Heart right ventricle (tissue), 16 donors: ENCODE measurements around the gene HSPB8. TPM values are rescaled to one million over a fixed set of nuclear protein-coding genes. Genes with fewer than 3 reads are reported as not detected.

Experiments
- ATAC-seq, 8 donors: fragments of 200-7000 bp; cut with Tn5 transposase; one replicate each; pipeline ENCODE4 v1.9.1; 2020; ENCODE audit warnings: mild to moderate bottlenecking in 8 of 8, moderate library complexity in 8 of 8, moderate number of reproducible peaks in 1 of 8
- DNase-seq, 2 donors: peaks; one replicate each; pipeline ENCODE4 v3.0.0-alpha.2; 2020
- H3K27ac ChIP-seq, 10 donors: fragments of 200-600 bp; sonication (generic) in 2 of 10; one replicate each; pipeline versions ENCODE4 v1.5.0 to v1.8.0; 2020 to 2022; ENCODE audit warnings: mild to moderate bottlenecking in 3 of 10
- H3K27me3 ChIP-seq, 7 donors: fragments of 200-600 bp; one replicate each; pipeline ENCODE4 v1.8.0; 2021 to 2022; ENCODE audit warnings: mild to moderate bottlenecking in 2 of 7
- H3K36me3 ChIP-seq, 9 donors: fragments of 200-600 bp; sonication (generic) in 1 of 9; one replicate each; pipeline versions ENCODE4 v1.5.0 to v1.8.0; 2020 to 2022; ENCODE audit warnings: mild to moderate bottlenecking in 2 of 9
- H3K4me1 ChIP-seq, 9 donors: fragments of 200-600 bp; sonication (generic) in 1 of 9; one replicate each; pipeline versions ENCODE4 v1.5.0 to v1.8.0; 2020 to 2022; ENCODE audit warnings: mild to moderate bottlenecking in 4 of 9
- H3K4me3 ChIP-seq, 10 donors: fragments of 200-600 bp; sonication (generic) in 2 of 10; one replicate each; pipeline versions ENCODE4 v1.5.0 to v1.8.0; 2020 to 2022; ENCODE audit warnings: mild to moderate bottlenecking in 7 of 10, moderate library complexity in 2 of 10
- H3K9me3 ChIP-seq, 11 donors: fragments of 200-600 bp in 10 of 11; sonication (generic) in 2 of 11; one replicate each; pipeline versions ENCODE4 v1.5.0 to v1.8.0; 2013 to 2022; ENCODE audit warnings: mild to moderate bottlenecking in 2 of 11, control low read depth in 1 of 11, moderate library complexity in 1 of 11
- WGBS, 2 donors: extraction: QIAGEN DNeasy Blood & Tissue Kit; methylation state at CpG; one replicate each; pipeline ENCODE4 v1.1.7; 2013; ENCODE audit warnings: inconsistent platforms in 1 of 2; 5-methylcytosine and 5-hydroxymethylcytosine counted together
- intact Hi-C, 10 donors: fragments of 100-400 bp; cut with DNase I; formaldehyde crosslinking; loops; one replicate each; pipeline versions ENCODE4 v1.11.1 to v1.14.2; 2022
- polyA plus RNA-seq, 2 donors: library from polyadenylated mRNA; stranded (reverse); fragments of 200-250 nt; gene quantifications; one replicate each; pipeline ENCODE4 v1.2.3, GENCODE V29; 2013
- total RNA-seq, 10 donors: library from RNA; stranded (reverse); fragmentation: NEBNext Ultra II Directional in 3 of 10; extraction: Animal tissue kit (Norgen Biotek cat#: 25700) in 3 of 10; gene quantifications; one replicate each; pipeline versions ENCODE4 v1.2.1 to v1.2.4, GENCODE V29; 2021 to 2023
- TF ChIP-seq, protein P1 (sequence below), 9 donors: fragments of 200-600 bp; sonication (generic) in 2 of 9; IDR thresholded peaks; one replicate each; pipeline versions ENCODE4 v1.5.0 to v1.8.0; 2021 to 2022; ENCODE audit warnings: antibody characterized with exemption in 9 of 9, mild to moderate bottlenecking in 5 of 9, moderate library complexity in 1 of 9
- donor health status: Arrhythmogenic right ventricular cardiomyopathy.
- donor health status: ischemic (EF 13 %, LVEDD 7.1; RV severe dilation, severe dysfunction).
- donor health status: healthy with polysubstance abuse.
- donor health status: DM: no; HTN: yes; CAD: no.
- donor health status: DM: no; HTN: no; CAD: no.
- donor health status: ischemic (EF 25% LVEDD 6.9; RV normal size, moderate dysfunction).
- donor health status: ischemic (EF 25% LVEDD 5.7; RV mildly dilated, moderate dysfunction).
- donor health status: healthy.
- donor health status: DM: yes; HTN: yes; CAD: no.
- donor health status: Ischemic cardiomyopathy.
- donor health status: ischemic (EF 35%, LVEDD 5.7; RV mildly dilated, moderate dysfunction).
- donor health status: nonischemic (EF 11% LVEDD 7.7; RV severe dilation, severe dysfunction).
- donor health status: DM: yes; HTN: yes; CAD: no.
- donor health status: PGD.
- donor health status: ischemic (EF 29% LVEDD 5.4; RV normal size, mild dysfunction).
- donor health status: nonischemic (EF 23%, LVEDD 6.1; RV moderate dilation, normal function).

HSPB8 gene
- total and polyA plus RNA-seq, 12 donors, result 250 to 720 (median 539) TPM

DNA sequence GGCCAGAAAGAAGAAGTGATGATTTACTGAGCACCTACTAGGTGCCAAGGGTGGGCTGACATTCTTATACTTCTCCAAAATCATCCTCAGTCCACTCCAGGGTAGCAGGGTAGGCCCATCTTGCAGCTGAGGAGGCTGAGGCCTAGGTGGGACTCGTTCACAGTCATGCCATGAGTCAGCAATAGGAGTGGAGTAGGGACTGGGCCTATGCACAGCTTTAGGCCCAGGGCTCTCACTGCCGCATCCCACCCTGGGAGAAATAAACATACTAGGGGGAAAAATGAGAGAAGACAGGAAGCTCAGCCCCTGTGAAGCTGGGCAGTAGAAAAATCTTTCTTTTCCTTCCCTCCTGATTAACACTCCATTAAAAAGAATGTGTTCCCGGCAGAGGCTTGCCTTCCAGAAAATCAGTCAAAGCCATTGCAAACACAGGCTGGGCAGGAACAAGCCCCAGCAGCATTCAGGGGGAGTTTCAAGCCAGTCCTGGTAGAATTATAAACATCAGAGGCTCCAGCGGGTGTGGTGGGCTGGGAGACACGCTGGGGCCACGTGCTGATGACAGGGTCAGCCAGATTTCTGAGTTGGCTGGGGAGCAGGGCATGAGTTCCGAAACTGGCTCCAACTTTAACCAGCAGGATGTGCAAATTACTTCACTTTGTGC lies 1.8 kb downstream of the HSPB8 start:
- H3K4me1 ChIP-seq, result peaks cover 0 to 62% (median 36%) of the 10 kb centered on the region in 9 donors
- ATAC-seq, result peak in 2 of 8 donors; percentile 8 to 9
- H3K9me3 ChIP-seq, result no peaks in the 10 kb centered on the region
- H3K27me3 ChIP-seq, result peaks cover 0 to 13% (median 0%) of the 10 kb centered on the region in 7 donors
- DNase-seq, result peak; percentile 33 to 48
- H3K4me3 ChIP-seq, result peak overlapping the region; percentile 58 to 89 (median 72)
- intact Hi-C loops, result loop anchor here in 2 of 10 donors (5.0 to 10.0 kb wide), 3 partner anchors 63 to 194 kb away; no protein-coding TSS in a partner anchor
- TF ChIP-seq, protein P1, sequence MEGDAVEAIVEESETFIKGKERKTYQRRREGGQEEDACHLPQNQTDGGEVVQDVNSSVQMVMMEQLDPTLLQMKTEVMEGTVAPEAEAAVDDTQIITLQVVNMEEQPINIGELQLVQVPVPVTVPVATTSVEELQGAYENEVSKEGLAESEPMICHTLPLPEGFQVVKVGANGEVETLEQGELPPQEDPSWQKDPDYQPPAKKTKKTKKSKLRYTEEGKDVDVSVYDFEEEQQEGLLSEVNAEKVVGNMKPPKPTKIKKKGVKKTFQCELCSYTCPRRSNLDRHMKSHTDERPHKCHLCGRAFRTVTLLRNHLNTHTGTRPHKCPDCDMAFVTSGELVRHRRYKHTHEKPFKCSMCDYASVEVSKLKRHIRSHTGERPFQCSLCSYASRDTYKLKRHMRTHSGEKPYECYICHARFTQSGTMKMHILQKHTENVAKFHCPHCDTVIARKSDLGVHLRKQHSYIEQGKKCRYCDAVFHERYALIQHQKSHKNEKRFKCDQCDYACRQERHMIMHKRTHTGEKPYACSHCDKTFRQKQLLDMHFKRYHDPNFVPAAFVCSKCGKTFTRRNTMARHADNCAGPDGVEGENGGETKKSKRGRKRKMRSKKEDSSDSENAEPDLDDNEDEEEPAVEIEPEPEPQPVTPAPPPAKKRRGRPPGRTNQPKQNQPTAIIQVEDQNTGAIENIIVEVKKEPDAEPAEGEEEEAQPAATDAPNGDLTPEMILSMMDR (IDR thresholded peaks at IDR 0.05), result no peak
- H3K36me3 ChIP-seq, result no peaks in the 10 kb centered on the region
- H3K27ac ChIP-seq, result peak overlapping the region; percentile 87 to 99 (median 94)
- 17 to 22% methylated on average over 7 of the region's 7 CpGs for WGBS, 2 donors

DNA sequence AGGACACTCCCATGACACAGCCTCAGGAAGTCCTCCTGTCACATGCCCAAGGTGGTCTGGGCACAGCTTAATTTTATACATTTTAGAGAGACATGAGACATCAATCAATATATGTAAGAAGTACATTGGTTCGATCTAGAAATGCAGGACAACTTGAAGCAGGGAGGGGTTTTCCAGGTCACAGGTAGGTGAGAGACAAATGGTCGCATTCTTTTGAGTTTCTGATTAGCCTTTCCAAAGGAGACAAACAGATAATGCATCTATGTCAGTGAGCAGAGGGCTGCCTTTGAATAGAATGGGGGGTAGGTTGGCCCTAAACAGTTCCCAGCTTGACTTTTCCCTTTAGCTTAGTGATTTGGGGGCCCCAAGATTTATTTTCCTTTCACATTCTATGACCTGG lies 2.5 kb downstream of the HSPB8 start:
- ATAC-seq, result no peak
- WGBS, 2 donors, result 37 to 51% methylated on average over 2 of the region's 2 CpGs
- TF ChIP-seq, protein P1 (IDR thresholded peaks at IDR 0.05), result no peak
- H3K36me3 ChIP-seq, result peaks cover 0 to 5% (median 0%) of the 10 kb centered on the region in 9 donors
- peak overlapping the region; percentile 58 to 89 (median 72) for H3K4me3 ChIP-seq
- peak overlapping the region in 9 of 10 donors; percentile 15 to 99 (median 96) for H3K27ac ChIP-seq
- no peaks in the 10 kb centered on the region for H3K9me3 ChIP-seq
- no peak for DNase-seq
- intact Hi-C loops, result loop anchor here in 2 of 10 donors (5.0 to 10.0 kb wide), 3 partner anchors 64 to 194 kb away; no protein-coding TSS in a partner anchor
- H3K4me1 ChIP-seq, result peaks cover 2 to 63% (median 36%) of the 10 kb centered on the region in 9 donors
- peaks cover 0 to 13% (median 0%) of the 10 kb centered on the region in 7 donors for H3K27me3 ChIP-seq

DNA sequence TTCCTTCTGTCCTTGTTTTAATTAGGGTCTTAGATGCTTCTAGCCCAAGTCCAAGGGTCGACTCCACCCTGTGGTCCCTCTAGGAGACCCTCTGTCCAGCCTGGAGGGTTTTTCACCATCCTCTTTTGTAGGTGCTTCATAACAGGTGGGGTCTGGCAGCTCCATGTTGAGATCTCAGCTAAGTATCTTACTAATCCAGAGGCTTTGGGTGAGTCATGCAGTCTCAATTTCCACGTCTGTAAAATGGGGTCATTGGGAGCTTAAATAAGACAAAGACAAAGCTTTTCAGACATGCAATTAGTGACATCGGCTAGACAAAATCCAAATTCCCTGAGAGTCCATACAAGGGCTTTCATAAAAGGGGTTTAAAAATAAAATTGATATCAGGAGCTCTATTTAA lies 3.2 kb downstream of the HSPB8 start:
- DNase-seq (no peak), ATAC-seq (no peak)
- Histone ChIP-seq H3K9me3 (no peaks in the 10 kb centered on the region), H3K27ac (peak overlapping the region; percentile 49 to 99 (median 92)), H3K27me3 (peaks cover 0 to 13% (median 0%) of the 10 kb centered on the region in 7 donors), H3K4me1 (peaks cover 2 to 63% (median 33%) of the 10 kb centered on the region in 9 donors), H3K36me3 (peaks cover 0 to 13% (median 1%) of the 10 kb centered on the region in 9 donors), H3K4me3 (peak overlapping the region; percentile 58 to 89 (median 72))
- 36 to 54% methylated on average over 3 of the region's 3 CpGs for WGBS, 2 donors
- intact Hi-C loops, result loop anchor here in 2 of 10 donors (5.0 to 10.0 kb wide), 3 partner anchors 65 to 193 kb away; no protein-coding TSS in a partner anchor
- TF ChIP-seq, protein P1 (IDR thresholded peaks at IDR 0.05), result no peak

DNA sequence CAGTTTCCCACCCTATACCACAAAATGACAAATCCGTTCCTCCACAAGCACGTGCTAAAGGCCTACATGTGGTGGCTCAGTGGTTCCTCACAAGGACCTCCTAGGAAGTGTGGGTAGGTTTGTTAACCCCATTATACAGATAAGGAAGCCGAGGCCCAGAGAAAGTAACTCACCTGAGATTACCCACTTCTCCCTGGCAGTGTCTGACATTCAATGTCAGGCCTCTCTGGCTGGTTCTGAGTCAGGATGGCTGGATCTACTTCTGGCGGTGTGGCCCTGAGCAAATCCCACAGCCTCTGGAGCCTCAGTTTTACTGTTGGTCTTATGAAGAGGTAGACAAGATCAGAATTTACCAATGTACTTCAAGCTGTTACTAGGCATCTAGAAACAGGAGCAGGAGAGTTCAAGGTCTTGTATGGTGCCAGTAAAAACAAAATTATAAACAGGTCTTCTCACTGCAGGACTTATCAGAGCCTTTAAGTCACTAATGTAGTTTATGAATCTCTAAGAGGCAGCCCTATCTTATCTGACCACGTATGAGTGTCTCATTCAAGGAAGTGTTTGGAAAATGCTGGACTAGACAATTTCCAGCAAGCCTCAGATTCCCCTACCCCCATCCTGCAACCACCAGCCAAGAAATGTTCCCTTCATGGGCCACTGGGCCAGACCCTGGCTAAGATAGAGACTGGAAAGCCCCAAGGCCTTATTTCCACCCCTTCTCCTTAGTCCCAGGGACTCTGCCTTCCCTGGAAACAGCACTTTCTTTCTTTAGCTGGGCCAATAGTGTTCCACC lies 4.2 kb downstream of the HSPB8 start:
- Histone ChIP-seq H3K36me3 (peaks cover 0 to 22% (median 10%) of the 10 kb centered on the region in 9 donors), H3K4me1 (peaks cover 7 to 66% (median 34%) of the 10 kb centered on the region in 9 donors), H3K4me3 (peak overlapping the region; percentile 58 to 89 (median 72)), H3K27ac (peak overlapping the region; percentile 49 to 99 (median 92)), H3K27me3 (peaks cover 0 to 13% (median 0%) of the 10 kb centered on the region in 7 donors), H3K9me3 (no peaks in the 10 kb centered on the region)
- DNase-seq, result peak in 1 of 2 donors; percentile 41
- 33 to 50% methylated on average over 5 of the region's 5 CpGs for WGBS, 2 donors
- TF ChIP-seq, protein P1 (IDR thresholded peaks at IDR 0.05), result no peak
- intact Hi-C loops, result loop anchor here in 2 of 10 donors (5.0 to 10.0 kb wide), 3 partner anchors 66 to 192 kb away; no protein-coding TSS in a partner anchor
- ATAC-seq, result peak in 2 of 8 donors; percentile 15 to 24
